HepG2 (cell line): ENCODE data around the gene TEX22.

Experiments
- GZF1 ChIP-seq: sonication (generic); formaldehyde crosslinking; IDR thresholded peaks from 2 replicates; pipeline ENCODE4 v1.5.1; 2020; ENCODE audit warnings: mild to moderate bottlenecking, missing genetic modification reagents
- NFKBIZ ChIP-seq: IDR thresholded peaks from 2 replicates; pipeline ENCODE4 v1.6.1; 2018; ENCODE audit warnings: missing genetic modification reagents, missing compliant biosample characterization
- RAD21 ChIP-seq: fragments of 450-650 bp; formaldehyde crosslinking; IDR thresholded peaks from 2 replicates; pipeline ENCODE4 v1.5.0; 2020; ENCODE audit warnings: mild to moderate bottlenecking
- ZNF274 ChIP-seq: sonication (generic); formaldehyde crosslinking; IDR thresholded peaks from 2 replicates; pipeline ENCODE4 v1.5.1; 2020; ENCODE audit warnings: mild to moderate bottlenecking, missing genetic modification reagents
- ZNF781 ChIP-seq: sonication (generic); formaldehyde crosslinking; IDR thresholded peaks from 2 replicates; pipeline ENCODE4 v1.5.1; 2020; ENCODE audit warnings: borderline replicate concordance, mild to moderate bottlenecking, missing genetic modification reagents; ENCODE audit errors: not compliant biosample characterization

DNA sequence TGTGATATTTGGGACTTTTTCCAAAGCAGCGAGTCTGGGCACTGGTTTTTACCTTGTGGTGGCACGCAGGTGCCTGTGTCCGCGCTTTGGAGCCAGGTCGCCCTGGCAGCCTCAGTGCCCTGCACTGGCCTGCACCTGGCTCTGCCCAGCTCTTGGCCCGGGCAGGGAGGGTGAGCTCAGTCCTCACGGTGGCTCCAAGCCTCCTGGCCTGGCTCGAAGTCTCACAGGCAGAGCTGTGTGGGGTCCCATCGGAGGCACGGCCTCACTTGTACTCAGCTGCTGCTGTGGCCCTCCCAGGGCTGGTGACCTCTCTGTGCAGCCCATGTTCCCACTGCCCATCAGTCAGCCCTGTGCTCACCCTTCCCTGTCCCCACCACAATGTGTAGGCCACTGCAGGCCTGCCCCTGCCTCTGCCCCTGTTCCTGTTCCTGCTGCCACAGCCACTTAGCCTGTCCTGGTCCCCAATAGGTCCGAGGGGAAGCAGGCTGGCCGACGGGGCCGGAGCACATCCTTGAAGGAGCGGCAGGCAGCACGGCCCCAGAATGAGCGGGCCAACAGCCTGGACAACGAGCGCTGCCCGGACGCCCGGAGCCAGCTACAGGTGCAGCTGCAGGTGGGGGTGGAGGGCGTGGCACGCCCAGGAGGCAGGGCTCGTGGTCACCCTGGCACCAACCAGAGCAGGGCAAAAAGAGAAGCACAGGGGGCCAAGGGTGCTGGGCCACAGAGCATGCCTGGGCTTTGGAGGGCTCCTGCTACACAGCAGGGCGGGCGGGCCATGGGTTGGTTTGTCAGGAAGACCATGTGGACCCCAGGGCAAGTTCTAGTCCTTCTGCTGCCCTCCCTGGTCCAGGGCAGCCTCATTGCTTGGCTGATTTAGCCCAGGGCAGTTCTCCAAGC, 16.6 kb upstream of the TEX22 start:
- TF ChIP-seq ZNF274 (CRISPR knock-in tag) (no peak), RAD21 (CRISPR knock-in tag) (no peak), GZF1 (CRISPR knock-in tag) (no peak), NFKBIZ (no peak), ZNF781 (CRISPR knock-in tag) (no peak)
